Hair follicular keratinocyte (primary cell): ENCODE data around the gene APEX1. TPM values are rescaled to one million over a fixed set of nuclear protein-coding genes. Genes with fewer than 3 reads are reported as not detected.

ENCODE experiments used
- total RNA-seq: library from RNA; depleted of rRNA; stranded (reverse); fragments of >200 nt; gene quantifications from 2 replicates; pipeline ENCODE4 v1.2.3, GENCODE V29; 2015

Gene APEX1
- total RNA-seq: 136 and 200 TPM in 2 replicates

DNA sequence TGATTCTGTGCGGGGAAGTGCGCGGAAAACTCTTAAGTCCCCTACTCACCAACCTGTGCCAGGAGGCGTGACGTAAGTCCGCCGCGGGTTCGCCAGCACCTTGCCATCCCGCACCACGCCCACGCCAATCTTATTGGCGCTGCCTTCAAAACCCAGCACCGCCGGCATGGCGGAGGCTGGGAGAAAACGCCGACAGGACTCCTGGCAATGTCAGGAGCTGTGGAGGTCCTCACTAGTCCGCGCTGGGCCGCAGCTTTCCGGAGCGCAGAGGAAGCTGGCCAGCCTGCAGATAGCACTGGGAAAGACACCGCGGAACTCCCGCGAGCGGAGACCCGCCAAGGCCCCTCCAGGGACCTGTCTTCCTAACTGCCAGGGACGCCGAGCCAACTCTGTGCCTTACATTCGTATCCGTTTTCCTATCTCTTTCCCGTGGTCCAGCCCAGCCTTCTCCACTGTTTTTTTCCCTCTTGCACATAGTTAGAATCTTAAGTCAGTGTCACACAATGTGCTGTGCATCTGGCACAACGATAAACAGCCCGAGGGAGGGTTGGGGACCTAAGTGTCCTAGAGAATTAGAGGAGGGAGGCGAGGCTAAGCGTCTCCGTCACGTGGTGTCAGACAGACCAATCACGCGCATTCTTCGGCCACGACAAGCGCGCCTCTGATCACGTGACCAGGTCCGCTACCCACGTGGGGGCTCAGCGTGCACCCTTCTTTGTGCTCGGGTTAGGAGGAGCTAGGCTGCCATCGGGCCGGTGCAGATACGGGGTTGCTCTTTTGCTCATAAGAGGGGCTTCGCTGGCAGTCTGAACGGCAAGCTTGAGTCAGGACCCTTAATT, at the start of gene APEX1, which contains the start of gene OSGEP:
Gene APEX1, plus strand, starts transcription at position 711 of the 839 bp plus-strand sequence. CDS start 420 bp downstream, outside the sequence.
Gene OSGEP, minus strand, starts transcription at position 297 of the 839 bp plus-strand sequence. Its CDS starts 129 bp downstream, at position 168.

GRCh38 chr14:20412876-20413743, 41.9 kb upstream of the APEX1 start, which contains the start of gene TEP1:
TEP1 (minus strand) TSS chr14:20413501; CDS start chr14:20408439, 5,062 bp downstream.

GRCh38 chr14:20435582-20436362, 19.3 kb upstream of the APEX1 start, which contains the start of gene KLHL33:
KLHL33 (minus strand) TSS chr14:20436166; CDS start chr14:20435811, 355 bp downstream.

DNA sequence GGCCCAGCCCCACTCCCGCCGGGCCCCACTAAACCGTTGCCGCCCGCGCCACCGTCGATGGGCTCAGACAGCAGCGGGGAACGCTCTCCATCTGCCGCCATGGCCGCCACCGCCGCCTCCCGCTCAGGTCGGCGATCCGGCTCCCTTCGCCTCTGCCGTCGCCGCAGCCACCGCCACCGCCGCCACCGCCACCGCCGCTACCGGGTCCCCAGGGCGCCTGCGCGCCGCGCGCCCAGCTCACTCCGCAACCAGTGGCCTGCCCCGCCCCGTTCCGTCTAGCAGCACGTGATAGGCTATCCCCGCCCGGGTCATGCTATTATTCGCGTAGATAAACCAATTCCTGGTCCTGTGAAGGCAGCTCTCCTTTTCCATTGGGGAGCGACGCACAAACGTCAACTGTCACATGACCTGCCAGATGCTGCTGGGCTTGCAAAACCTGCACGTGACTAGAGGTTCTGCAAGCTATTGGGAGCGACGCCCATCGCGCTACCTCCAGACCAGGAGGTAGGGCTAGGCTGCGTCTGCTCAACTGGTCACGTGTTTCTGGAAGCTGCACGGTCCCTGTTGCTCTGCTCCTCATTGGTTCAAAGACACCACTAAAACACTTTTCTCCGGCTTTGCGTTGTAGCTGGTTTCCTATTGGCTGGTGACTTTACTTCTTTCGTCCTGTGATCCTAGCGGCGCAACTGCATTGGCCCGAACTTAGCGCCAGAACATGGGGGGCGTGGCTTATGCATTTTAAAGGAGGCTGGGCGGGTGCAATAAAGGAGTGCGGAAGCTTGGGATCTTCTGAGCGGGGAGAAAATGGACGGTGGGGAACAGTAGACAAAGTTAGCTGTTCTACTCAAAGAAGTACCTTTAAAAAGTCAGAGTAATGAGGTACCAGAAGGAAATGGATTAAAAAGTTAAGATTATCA, 6.5 kb downstream of the APEX1 start, which contains the start of gene PIP4P1:
Gene PIP4P1, minus strand, starts transcription at position 210 of the 917 bp plus-strand sequence. Its CDS starts 109 bp downstream, at position 101.

DNA sequence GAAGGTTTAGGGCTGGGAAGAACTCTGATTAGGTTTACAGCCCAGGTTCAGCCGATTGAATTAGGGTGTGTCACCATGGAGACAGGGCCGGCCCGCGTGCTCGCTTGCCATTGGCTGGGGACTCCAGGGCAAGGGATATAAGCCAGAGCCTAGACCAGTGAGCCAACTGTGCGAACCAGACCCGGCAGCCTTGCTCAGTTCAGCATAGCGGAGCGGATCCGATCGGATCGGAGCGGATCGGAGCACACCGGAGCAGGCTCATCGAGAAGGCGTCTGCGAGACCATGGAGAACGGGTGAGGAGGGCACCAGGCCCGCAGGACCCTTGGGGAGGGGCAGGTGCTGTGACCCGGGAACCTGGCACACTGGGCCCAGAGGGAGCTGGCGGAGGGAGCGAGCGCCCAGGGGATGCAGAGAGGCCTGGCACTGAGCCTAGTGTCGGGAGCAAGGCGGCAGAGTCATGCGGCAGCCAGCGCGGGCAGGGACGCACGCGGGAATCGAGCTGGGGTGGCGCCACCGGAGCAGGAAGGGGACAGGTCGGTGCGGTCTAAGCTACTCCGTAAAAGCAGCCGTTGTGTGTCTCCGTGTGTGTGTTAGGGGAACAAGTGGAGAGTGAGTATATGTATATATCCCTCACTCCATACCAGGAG, 14.3 kb downstream of the APEX1 start, which contains the start of gene PNP:
Gene PNP, plus strand, starts transcription at position 165 of the 648 bp plus-strand sequence. Its CDS starts 119 bp downstream, at position 284.

Other genes starting within 250 kb of the APEX1 start
- not detected in 2 replicates for gene OR11H6, start 231.5 kb upstream of the APEX1 start, total RNA-seq
- not detected in 2 replicates for gene OR11H7, start 226.2 kb upstream of the APEX1 start, total RNA-seq
- not detected in 2 replicates for gene OR11H4, start 215.9 kb upstream of the APEX1 start, total RNA-seq
- 8.6 and 11.2 TPM in 2 replicates for gene TTC5, start 149.3 kb upstream of the APEX1 start, total RNA-seq
- 63.8 and 83.6 TPM in 2 replicates for gene CCNB1IP1, start 121.9 kb upstream of the APEX1 start, total RNA-seq
- gene PARP2, start 111.6 kb upstream of the APEX1 start, total RNA-seq: 11.9 and 13.7 TPM in 2 replicates
- gene TEP1, start 41.7 kb upstream of the APEX1 start, total RNA-seq: 10.1 and 16.0 TPM in 2 replicates
- not detected in 2 replicates for gene KLHL33, start 19.1 kb upstream of the APEX1 start, total RNA-seq
- gene OSGEP, start 414 bp upstream of the APEX1 start, total RNA-seq: 38.0 and 55.1 TPM in 2 replicates
- gene PIP4P1, start 6.2 kb downstream of the APEX1 start, total RNA-seq: 12.1 and 12.2 TPM in 2 replicates
- 192 and 219 TPM in 2 replicates for gene PNP, start 14.2 kb downstream of the APEX1 start, total RNA-seq
- gene RNASE10, start 50.3 kb downstream of the APEX1 start, total RNA-seq: not detected in 2 replicates
- gene RNASE9, start 105.8 kb downstream of the APEX1 start, total RNA-seq: not detected in 2 replicates
- gene RNASE11, start 132.8 kb downstream of the APEX1 start, total RNA-seq: not detected in 2 replicates
- not detected in 2 replicates for gene RNASE12, start 136.2 kb downstream of the APEX1 start, total RNA-seq
- gene OR6S1, start 186.5 kb downstream of the APEX1 start, total RNA-seq: not detected in 2 replicates
- gene RNASE4, start 229.3 kb downstream of the APEX1 start, total RNA-seq: 4.0 and 10.7 TPM in 2 replicates
- 5.5 and 10.1 TPM in 2 replicates for gene ANG, start 233.5 kb downstream of the APEX1 start, total RNA-seq